Measurements from ENCODE around the gene DOK6.

DNA sequence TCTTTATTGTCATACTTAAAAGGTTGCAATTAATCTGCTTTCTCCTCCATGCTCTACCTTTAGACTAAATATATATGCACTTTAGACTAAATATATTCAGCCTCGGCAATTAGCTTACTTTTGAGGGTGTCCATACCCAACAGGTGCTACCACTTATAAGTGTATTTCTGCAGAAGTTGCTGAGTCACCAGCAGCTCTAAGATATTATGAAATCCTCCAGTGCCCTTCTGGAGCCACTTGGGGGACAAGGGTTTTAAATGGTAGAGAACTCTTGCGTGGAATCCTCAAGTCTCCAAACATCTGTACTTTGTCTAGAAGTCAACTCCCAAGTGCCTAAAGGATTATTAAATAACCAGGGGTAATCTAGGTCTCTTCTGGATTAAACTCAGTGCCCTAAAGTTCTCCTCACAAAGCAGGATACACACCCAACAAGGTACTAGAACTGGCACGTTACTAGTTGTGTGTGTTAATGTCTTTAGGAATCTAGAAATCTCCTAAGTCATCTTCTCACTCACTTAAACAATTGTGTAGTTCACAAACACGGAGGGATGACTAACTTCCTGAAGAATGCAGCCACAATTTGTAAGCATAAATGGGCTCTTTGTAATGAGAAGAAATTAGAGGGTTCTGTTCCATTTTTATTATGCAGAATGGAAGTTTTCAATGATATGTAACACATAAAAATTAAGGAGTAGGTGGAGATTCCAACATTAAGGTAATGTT, 387.3 kb downstream of the DOK6 start:
- TF ChIP-seq CTCF (conservative IDR thresholded peaks at IDR 0.05; ENCODE audit: low read depth, low read length) (no peak), EZH2 (IDR thresholded peaks at IDR 0.05; ENCODE audit: low read length, unreplicated experiment) (no peak)
